Measurements from ENCODE around the gene ASTL. TPM values are rescaled to one million over a fixed set of nuclear protein-coding genes. Genes with fewer than 3 reads are reported as not detected.

ASTL gene
- total RNA-seq, 2 experiments from 2014 or later: 0.34 TPM; not detected in 1

DNA sequence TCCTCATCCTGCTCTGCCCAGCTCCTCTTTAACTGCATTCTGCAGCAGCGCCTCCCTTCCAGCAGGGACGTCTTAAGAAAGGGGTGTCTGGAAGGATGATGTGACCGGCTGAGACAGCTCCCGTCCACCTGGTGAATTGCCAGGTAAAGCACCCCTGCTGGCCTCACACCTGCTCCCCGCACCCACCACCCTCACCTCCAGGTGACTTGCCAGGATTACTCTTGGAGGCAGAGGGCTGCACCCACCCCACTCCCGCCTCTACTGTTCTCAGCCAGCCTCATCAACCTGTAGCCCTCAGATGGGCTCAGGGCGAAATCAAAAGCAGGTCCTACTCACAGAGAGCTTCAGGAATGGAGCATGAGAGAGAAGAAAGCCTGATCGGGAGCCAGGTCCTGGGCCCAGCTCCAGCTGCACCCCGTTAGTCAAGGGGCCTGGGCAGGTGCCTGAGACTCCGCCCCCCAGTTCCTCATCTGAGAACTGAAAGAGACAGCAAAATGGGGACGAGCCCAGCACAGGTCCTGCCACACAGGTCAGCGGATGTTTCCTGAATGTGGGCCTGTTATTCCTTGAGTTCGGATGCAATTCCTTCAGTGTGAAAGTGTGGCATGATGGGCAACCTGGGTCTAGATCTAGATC, 27.6 kb downstream of the ASTL start:
- no peak for ATAC-seq
- Mint-ChIP-seq H3K27me3 (ENCODE audit: low read depth) (peaks cover 9% of the 10 kb centered on the region), H3K4me3 (no peak overlapping the region), H3K4me1 (ENCODE audit: low read depth) (peaks cover 2% of the 10 kb centered on the region), H3K36me3 (ENCODE audit: low read depth) (no peaks in the 10 kb centered on the region), H3K27ac (no peak overlapping the region), H3K9me3 (ENCODE audit: insufficient read depth) (peaks cover 2% of the 10 kb centered on the region)
- CTCF ChIA-PET: interaction anchor here (1.8 kb wide), 2 partner anchors 64 to 118 kb away, joined by 6 to 9 read pairs; no protein-coding TSS in a partner anchor
- POLR2A ChIA-PET: no interaction called here
- no peak for DNase-seq

DNA sequence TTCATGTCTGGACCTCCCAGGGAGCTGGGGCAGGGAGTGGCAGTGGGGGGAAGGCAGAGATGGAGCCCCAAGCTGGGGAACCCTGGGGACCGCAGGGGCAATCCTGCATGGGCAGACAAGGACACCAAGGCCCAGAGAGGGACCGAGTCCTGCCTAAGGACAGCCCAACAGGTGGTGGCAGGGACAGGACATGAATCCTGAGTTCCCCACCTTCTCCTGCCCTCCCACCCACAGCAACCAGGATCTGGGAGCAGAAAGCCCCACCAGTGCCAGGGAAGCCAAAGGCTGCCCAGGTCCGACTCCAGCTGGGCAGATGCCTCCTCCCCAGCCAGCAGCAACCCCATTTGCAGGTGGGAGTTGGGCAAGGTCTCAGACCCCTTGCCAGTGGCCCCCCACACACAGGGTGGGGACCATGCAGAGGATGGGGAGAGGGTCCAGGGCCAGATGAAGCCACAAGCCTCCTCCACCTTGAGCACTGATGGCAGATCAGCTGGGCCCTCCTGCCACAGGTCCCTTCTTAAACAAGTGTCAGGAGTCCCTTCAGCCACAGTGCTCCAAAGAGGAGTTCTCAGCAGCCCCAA, 28.3 kb downstream of the ASTL start:
- no peak overlapping the region for H3K27ac Mint-ChIP-seq
- H3K4me1 Mint-ChIP-seq (ENCODE audit: low read depth): no peaks in the 10 kb centered on the region
- no peak for ATAC-seq
- CTCF ChIA-PET: interaction anchor here (1.4 to 1.8 kb wide), 3 partner anchors 65 to 117 kb away, joined by 3 to 9 read pairs (median 6); no protein-coding TSS in a partner anchor
- POLR2A ChIA-PET: no interaction called here
- no peak for DNase-seq
- H3K36me3 Mint-ChIP-seq (ENCODE audit: low read depth): no peaks in the 10 kb centered on the region
- H3K4me3 Mint-ChIP-seq: no peak overlapping the region
- H3K9me3 Mint-ChIP-seq (ENCODE audit: insufficient read depth): peaks cover 10% of the 10 kb centered on the region
- peaks cover 4% of the 10 kb centered on the region for H3K27me3 Mint-ChIP-seq (ENCODE audit: low read depth)

DNA sequence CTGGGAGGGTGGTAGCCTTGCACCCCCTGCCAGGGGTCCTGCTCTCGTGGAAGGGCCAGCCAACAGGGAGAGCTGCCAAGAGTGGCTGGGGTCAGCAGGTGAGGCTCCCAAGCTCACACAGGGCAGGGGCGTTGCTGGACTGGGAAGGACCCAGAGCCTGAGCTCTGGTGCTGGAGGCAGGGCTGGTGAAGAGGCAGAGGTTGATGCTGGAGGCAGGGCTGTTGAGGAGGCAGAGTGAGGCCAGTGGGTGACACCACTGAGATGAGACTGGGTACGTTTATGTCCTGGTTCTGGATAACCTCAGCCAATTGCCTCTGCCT, 29.0 kb downstream of the ASTL start:
- no peak for ATAC-seq
- Mint-ChIP-seq H3K27ac (no peak overlapping the region), H3K4me1 (ENCODE audit: low read depth) (no peaks in the 10 kb centered on the region), H3K27me3 (ENCODE audit: low read depth) (no peaks in the 10 kb centered on the region), H3K4me3 (no peak overlapping the region), H3K36me3 (ENCODE audit: low read depth) (no peaks in the 10 kb centered on the region), H3K9me3 (ENCODE audit: insufficient read depth) (peaks cover 11% of the 10 kb centered on the region)
- DNase-seq: no peak
- ChIA-PET POLR2A (no interaction called here), CTCF (interaction anchor here (1.4 kb wide), 1 partner anchor 96 kb away, joined by 3 read pairs; no protein-coding TSS in a partner anchor)

DNA sequence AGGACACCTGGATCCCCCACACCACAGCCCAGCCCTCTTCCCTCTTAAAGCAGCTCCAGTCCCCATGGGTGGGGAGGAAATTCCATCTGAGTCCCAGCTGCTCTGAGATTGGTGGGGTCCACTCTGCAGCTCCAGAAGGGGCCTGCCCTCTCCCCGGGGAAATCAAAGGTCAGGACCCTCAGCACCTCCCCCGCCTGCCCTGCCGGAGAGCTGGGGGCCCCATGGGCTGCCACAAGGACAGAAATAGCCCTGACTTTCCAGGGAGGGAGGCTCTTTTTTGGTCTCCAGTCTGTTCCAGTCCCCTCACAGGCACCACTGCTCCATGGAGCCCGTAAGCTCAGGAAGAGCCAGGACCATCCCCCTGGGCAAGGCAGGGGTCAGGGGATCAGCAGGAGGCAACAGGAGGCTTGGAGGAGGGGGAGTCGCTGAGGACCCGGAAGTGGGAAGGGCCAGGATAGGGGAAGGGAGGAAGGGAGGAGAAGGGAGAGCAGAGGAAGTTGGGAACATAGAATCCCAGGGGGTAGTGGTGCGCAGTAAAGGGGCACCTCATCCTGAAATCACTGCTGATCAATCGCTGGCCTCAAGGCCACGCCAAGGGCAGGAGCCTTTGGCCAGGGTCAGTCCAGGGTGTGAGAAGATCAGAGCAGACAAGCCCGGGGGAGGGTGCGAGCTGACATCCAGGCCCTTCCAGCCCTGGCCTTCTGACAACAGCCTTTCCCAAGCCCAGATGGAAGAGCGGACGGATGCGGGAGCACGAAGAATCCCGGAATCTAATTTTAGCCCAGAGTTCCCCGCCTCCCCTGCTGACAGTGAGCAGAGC, 29.6 kb downstream of the ASTL start:
- Mint-ChIP-seq H3K36me3 (ENCODE audit: low read depth) (no peaks in the 10 kb centered on the region), H3K4me1 (ENCODE audit: low read depth) (no peaks in the 10 kb centered on the region), H3K4me3 (no peak overlapping the region), H3K27ac (no peak overlapping the region), H3K27me3 (ENCODE audit: low read depth) (no peaks in the 10 kb centered on the region), H3K9me3 (ENCODE audit: insufficient read depth) (peaks cover 11% of the 10 kb centered on the region)
- CTCF ChIA-PET: interaction anchor here (1.3 to 1.4 kb wide), 2 partner anchors 8 to 97 kb away, joined by 3 to 5 read pairs; no protein-coding TSS in a partner anchor
- POLR2A ChIA-PET: no interaction called here
- DNase-seq (no peak), ATAC-seq (no peak)

DNA sequence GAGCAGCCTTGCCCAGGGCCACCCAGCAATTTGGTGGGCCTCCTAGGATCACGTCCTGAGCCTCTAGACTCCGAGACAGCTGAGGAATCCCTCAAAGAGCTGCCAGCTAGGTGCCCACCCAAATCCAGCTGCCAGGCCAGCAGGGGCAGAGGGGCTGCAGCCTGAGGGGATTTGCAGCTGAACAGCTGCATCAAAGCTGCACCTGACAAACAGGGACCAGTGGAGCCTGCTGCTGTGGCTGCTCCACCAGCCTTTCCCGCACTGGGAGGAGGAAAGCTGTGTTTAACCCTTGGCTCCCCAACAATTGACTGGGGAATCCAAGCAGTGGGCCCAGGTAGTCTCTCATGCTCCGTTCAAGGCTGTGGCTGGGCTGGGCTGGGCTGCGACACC, 30.2 kb downstream of the ASTL start:
- ATAC-seq (no peak), DNase-seq (no peak)
- peaks cover 11% of the 10 kb centered on the region for H3K9me3 Mint-ChIP-seq (ENCODE audit: insufficient read depth)
- no peak overlapping the region for H3K4me3 Mint-ChIP-seq
- no peaks in the 10 kb centered on the region for H3K4me1 Mint-ChIP-seq (ENCODE audit: low read depth)
- no peak overlapping the region for H3K27ac Mint-ChIP-seq
- no peaks in the 10 kb centered on the region for H3K27me3 Mint-ChIP-seq (ENCODE audit: low read depth)
- H3K36me3 Mint-ChIP-seq (ENCODE audit: low read depth): no peaks in the 10 kb centered on the region
- CTCF ChIA-PET: interaction anchor here (1.3 kb wide), 1 partner anchor 9 kb away, joined by 5 read pairs; no protein-coding TSS in a partner anchor
- POLR2A ChIA-PET: no interaction called here

DNA sequence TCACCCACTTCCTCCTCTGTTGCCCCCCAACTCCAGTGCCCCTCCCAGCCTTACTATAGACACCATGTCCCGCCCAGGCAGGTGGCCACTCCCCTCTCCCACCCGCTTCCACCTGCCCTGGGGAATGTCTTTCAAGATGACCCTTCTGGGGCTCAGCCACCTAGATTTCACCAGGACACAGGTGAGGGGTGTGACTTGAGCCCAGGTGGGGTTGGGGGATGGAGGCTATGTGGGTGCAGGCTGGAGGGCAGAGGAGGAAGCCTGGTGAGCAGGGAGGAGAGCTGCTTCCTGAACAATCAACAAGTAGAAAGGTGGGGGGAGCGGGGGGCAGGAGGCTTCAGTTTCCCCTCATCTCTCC, 30.6 kb downstream of the ASTL start:
- H3K4me3 Mint-ChIP-seq: no peak overlapping the region
- no peak overlapping the region for H3K27ac Mint-ChIP-seq
- no peak for DNase-seq
- POLR2A ChIA-PET: no interaction called here
- H3K9me3 Mint-ChIP-seq (ENCODE audit: insufficient read depth): peaks cover 11% of the 10 kb centered on the region
- no peaks in the 10 kb centered on the region for H3K36me3 Mint-ChIP-seq (ENCODE audit: low read depth)
- H3K4me1 Mint-ChIP-seq (ENCODE audit: low read depth): no peaks in the 10 kb centered on the region
- ATAC-seq: no peak
- CTCF ChIA-PET: interaction anchor here (1.3 kb wide), 1 partner anchor 9 kb away, joined by 5 read pairs; no protein-coding TSS in a partner anchor
- H3K27me3 Mint-ChIP-seq (ENCODE audit: low read depth): no peaks in the 10 kb centered on the region

DNA sequence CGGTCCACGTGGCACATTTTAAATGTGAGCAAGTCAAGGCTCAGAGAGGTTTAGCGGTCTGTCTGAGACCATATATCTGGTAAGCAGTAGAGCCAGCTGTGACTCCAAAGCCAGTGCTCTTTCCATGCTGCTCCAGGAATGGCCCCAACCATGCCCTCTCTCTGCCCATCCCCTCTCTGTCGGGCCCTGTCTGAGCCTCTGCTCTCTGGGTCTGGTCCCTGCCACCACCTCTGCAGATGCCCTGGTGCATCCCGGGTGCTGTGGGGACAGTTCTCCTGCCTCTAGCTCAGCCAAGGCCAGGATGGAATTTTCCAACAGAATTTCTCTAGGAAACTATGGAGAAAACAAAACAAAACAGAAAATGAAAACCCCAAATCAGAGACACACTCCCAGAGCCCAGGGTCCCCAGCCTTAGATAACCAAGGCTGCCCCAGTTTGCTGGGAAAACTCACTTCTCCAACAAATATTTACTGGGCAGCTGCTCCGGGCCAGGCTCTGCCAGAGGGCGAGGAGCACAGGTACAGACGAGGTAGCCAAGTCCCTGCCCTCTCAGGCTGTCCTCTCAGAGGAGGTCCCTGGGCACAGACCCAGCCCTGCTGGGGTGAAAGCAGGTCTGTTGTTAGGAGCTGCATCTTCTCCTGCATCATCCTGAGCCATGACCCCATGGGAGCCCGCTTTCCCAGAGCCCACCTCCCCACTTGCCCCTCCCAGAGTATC, 31.2 kb downstream of the ASTL start:
- Mint-ChIP-seq H3K4me3 (no peak overlapping the region), H3K27me3 (ENCODE audit: low read depth) (no peaks in the 10 kb centered on the region), H3K4me1 (ENCODE audit: low read depth) (no peaks in the 10 kb centered on the region), H3K9me3 (ENCODE audit: insufficient read depth) (peaks cover 11% of the 10 kb centered on the region), H3K36me3 (ENCODE audit: low read depth) (no peaks in the 10 kb centered on the region), H3K27ac (no peak overlapping the region)
- CTCF ChIA-PET: interaction anchor here (1.3 kb wide), 1 partner anchor 10 kb away, joined by 5 read pairs; no protein-coding TSS in a partner anchor
- no peak for DNase-seq
- no peak for ATAC-seq
- POLR2A ChIA-PET: no interaction called here

DNA sequence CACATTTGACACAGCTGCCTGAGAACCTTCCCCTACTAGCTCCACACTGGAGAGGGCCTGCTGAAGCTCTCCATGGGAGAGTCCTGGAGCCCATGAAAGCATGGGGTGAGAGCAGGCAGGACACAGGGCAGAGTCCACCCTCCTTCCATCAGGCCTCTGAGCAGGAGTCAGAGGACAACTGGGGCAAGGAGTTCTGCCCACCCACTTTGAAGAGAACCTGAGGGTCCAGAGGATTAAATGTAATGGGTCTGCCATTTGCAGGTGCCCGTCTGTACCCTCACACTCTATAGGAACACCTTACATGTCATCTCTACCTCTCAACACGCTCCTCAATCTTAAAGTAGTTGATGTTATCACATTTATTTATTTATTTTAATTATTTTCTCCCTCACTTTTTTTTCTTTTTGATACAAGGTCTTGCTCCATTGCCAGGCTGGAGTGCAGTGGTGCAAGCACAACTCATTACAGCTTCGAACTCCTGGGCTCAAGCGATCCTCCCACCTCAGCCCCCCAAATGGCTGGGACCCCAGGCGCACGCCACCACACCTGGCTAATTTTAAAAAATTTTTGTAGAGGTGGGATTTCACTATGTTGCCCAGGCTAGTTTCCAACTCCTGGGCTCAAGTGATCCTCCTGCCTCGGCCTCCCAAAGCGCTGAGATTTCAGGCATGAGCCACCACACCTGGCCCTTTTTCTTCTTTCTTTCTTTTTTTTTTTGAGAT, 32.1 kb downstream of the ASTL start:
- Mint-ChIP-seq H3K36me3 (ENCODE audit: low read depth) (no peaks in the 10 kb centered on the region), H3K27ac (no peak overlapping the region), H3K9me3 (ENCODE audit: insufficient read depth) (peaks cover 11% of the 10 kb centered on the region), H3K4me1 (ENCODE audit: low read depth) (no peaks in the 10 kb centered on the region), H3K4me3 (no peak overlapping the region), H3K27me3 (ENCODE audit: low read depth) (no peaks in the 10 kb centered on the region)
- POLR2A ChIA-PET: no interaction called here
- DNase-seq: no peak
- no peak for ATAC-seq
- CTCF ChIA-PET: no interaction called here

DNA sequence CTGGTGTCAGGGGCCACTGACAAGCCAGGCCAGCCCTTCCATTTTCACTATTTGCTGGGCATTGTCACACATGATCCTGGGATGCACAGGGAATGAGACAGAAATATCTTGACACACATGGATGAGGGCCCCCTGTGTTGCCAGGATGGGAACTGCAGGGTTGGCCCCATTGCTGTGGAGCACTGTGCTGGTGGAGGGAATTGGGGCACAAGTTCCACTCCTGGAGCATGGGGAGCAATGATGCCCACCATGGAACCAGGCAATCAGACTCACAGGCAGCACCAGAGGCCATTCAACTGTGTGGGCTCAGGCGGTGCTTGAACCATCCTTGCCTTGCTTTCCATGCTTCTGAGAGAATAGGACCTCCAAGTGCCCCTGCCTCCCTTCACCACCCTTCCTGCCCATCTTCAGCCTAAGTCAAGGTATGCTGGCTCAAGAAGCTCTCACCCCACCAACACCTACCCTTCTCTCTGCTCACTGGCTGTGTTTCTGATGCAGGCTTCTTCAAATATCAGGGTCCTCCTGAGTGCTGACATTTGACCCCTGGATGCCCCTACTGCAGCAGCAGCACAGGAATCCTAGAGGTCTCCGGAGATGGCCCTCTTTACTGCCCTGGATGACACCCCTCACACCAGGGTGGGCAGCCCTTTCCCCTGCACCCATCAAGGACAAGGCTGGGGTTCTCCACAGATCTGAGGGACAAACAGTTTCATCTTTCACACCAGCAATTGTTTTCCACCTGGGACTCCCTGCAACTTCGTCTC, 33.0 kb downstream of the ASTL start:
- Mint-ChIP-seq H3K4me1 (ENCODE audit: low read depth) (peaks cover under 1% of the 10 kb centered on the region), H3K27ac (no peak overlapping the region), H3K36me3 (ENCODE audit: low read depth) (no peaks in the 10 kb centered on the region), H3K27me3 (ENCODE audit: low read depth) (no peaks in the 10 kb centered on the region), H3K4me3 (no peak overlapping the region), H3K9me3 (ENCODE audit: insufficient read depth) (peaks cover 11% of the 10 kb centered on the region)
- no peak for DNase-seq
- ATAC-seq: no peak
- CTCF ChIA-PET: no interaction called here
- POLR2A ChIA-PET: no interaction called here

DNA sequence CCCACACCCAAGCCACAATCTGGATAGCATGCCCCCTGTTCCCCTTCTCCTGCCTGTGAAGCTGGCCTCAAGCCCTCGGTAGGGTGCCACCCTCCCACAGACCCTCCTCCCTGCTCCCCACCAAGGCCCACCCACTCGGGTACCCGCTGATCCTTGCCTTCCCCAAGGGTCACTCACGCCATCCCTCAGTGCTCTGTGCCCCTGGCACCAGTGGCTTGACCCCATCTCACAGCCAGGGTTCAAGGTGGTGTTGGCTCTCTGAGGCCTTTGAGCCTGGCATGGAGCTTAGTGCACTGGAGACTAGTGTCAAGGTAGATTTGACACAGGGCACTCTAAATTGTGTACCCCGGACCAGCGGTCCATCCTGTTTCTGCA, 33.8 kb downstream of the ASTL start:
- H3K36me3 Mint-ChIP-seq (ENCODE audit: low read depth): no peaks in the 10 kb centered on the region

More for the DNA sequence above, 33.8 kb downstream of the ASTL start:
- ATAC-seq (no peak), DNase-seq (no peak)
- Mint-ChIP-seq H3K9me3 (ENCODE audit: insufficient read depth) (peaks cover 11% of the 10 kb centered on the region), H3K4me1 (ENCODE audit: low read depth) (peaks cover 3% of the 10 kb centered on the region), H3K27ac (no peak overlapping the region), H3K4me3 (no peak overlapping the region), H3K27me3 (ENCODE audit: low read depth) (no peaks in the 10 kb centered on the region)
- POLR2A ChIA-PET: no interaction called here
- CTCF ChIA-PET: no interaction called here

Data from activated CD8-positive, alpha-beta T cell treated with anti-CD3 and anti-CD28 coated beads, Interleukin-2, amount 10 ng/mL, durations not matched to agents 7 days and 5 days (primary cell).